Erythroblast (primary cell): Measurements from ENCODE around the gene CPD.

Source experiments
- GATA1 ChIP-seq: IDR thresholded peaks from 2 replicates; pipeline ENCODE4 v1.6.1; 2011; ENCODE audit warnings: low read depth, mild to moderate bottlenecking, control low read depth, low read length, moderate library complexity
- POLR2A ChIP-seq: IDR thresholded peaks from 2 replicates; pipeline ENCODE4 v1.6.1; 2011; ENCODE audit warnings: mild to moderate bottlenecking, low read length

- no peak for TF ChIP-seq POLR2A
- TF ChIP-seq GATA1: no peak
These were observed 65.0 kb downstream of the CPD start for GRCh38 chr17:30443721-30444120.
